AG09309 (cell line): ENCODE results near the gene HDAC7.

Source experiments
- DNase-seq: peaks from one replicate; pipeline ENCODE4 v3.0.0-alpha.2; 2010; ENCODE audit warnings: low read depth
- H3K4me3 ChIP-seq: 2 replicates; pipeline ENCODE4 v1.5.1; 2011; ENCODE audit warnings: mild to moderate bottlenecking, low read depth, low read length, moderate library complexity; ENCODE audit not compliant: control insufficient read depth
- CTCF ChIP-seq: IDR thresholded peaks from 2 replicates; pipeline ENCODE4 v1.5.1; 2011; ENCODE audit warnings: mild to moderate bottlenecking, low read depth, low read length, inconsistent platforms; ENCODE audit not compliant: insufficient read depth, control insufficient read depth; ENCODE audit errors: missing control alignments

Gene HDAC7

GRCh38 chr12:47789712-47790489 lies 29.8 kb downstream of the HDAC7 start:
- no peak for DNase-seq
- H3K4me3 ChIP-seq = no peak overlapping the region
- TF ChIP-seq CTCF = no peak

GRCh38 chr12:47789141-47789540 lies 30.6 kb downstream of the HDAC7 start:
- TF ChIP-seq CTCF = no peak
- DNase-seq = no peak
- no peak overlapping the region for H3K4me3 ChIP-seq

GRCh38 chr12:47787596-47788319 lies 31.9 kb downstream of the HDAC7 start:
- no peak for DNase-seq
- TF ChIP-seq CTCF = no peak
- no peak overlapping the region for H3K4me3 ChIP-seq

DNA sequence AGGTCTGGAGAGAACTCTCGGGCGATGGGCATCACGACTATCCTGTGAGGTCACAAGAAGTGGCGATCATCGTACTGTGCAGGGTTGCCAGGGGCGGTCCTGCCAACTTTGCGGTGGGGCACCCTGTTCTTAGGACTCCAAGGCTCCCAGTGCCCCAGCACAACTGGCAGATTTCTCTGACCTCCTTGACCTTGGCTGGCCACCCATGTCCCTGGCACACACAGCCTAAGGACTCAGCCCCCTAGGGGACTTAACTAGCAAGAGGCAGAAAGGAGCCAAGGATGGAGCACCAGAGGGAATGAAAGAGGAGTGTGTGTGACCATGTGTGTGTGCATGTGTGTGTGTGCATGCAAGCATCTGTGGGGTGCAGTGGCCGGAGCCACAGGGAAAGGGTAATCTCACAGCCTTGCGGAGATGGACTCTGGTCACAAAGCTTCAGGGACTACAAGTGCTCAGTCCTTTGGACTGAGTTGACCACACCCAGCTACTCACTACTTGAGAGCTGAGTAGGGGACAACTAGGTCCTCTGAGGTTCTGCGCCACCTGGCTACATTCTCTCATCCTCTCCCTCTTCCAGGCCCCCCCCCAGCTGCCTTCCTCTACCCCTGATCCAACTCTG lies 32.9 kb downstream of the HDAC7 start:
- DNase-seq = no peak
- no peak overlapping the region for H3K4me3 ChIP-seq
- TF ChIP-seq CTCF = no peak

DNA sequence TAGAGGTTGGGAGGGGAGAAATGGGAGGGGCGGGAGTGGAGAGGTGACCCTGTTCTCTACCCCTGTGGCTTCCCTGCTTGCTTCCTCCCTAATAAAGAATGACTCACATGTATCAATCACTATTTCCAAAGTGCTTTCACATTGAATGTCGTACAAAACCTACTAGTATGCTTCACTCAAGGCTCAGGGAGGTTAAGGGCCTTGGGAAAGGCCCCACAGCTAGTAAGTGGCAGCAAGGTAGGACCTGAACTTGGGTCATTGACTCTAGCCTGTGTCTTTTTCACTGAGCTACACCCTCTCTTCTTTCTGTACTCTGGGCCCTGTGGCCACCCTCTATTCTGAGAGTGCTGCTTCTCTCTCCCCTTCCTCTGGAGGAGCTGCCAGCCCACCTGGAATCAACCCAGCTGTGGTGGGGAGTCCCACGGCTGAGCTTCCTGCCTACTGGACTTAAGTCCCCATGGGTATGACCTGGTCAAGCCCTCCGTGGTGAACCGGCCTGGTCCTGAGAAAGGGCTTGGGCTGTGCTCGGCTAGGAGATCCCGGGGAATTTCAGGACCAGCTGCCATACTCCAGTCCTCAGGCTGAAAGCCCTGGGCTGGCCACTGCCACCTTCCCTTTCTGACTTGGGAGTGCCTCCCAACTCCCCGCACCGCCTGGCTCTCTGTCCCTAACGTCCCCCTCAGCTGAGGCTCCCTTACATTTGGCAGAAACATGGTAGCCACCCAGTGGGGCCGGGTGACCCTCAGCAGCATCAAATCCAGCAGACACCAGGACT lies 33.6 kb downstream of the HDAC7 start:
- no peak for DNase-seq
- no peak for TF ChIP-seq CTCF
- no peak overlapping the region for H3K4me3 ChIP-seq
